Measurements from ENCODE around the gene HSH2D.

The HSH2D gene

DNA sequence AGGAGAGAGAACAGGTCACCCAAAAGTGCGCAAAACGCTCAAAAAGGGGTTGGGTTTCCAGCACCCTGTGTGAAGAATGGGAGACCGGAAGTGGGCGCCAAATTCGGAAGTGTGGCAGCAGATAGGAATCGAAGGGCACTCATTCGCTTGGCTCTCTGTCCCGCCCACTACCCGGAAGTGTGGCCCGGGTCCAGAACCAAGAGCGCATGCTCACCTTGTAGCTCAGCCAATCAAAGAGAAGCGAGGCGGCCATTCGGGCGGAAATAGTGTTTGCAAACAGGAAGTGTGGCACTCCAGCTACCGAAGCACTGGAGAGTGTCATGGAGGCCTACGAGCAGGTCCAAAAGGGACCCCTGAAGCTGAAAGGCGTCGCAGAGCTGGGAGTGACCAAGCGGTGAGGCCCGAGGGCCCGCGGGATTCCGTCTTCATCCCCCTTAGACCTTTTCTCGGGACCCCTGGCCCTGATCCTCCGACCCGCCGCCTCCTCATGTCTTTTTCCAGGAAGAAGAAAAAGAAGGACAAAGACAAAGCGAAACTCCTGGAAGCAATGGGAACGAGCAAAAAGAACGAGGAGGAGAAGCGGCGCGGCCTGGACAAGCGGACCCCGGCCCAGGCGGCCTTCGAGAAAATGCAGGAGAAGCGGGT is 41.8 kb downstream of the HSH2D start, which contains the start of gene FAM32A:
FAM32A (plus strand) TSS at position 288 of the 645 bp plus-strand sequence; CDS start at position 321, 33 bp downstream.
- peak; percentile 95 for DNase-seq (ENCODE audit: low read depth)
- peak within 1 kb of the TSS; percentile 99 for H3K4me3 ChIP-seq (ENCODE audit: low read depth, low read length)

GRCh38 chr19:16185768-16186123 is 42.3 kb downstream of the HSH2D start:
- no peak for DNase-seq (ENCODE audit: low read depth)
- H3K4me3 ChIP-seq (ENCODE audit: low read depth, low read length), result peak overlapping the region; percentile 99

DNA sequence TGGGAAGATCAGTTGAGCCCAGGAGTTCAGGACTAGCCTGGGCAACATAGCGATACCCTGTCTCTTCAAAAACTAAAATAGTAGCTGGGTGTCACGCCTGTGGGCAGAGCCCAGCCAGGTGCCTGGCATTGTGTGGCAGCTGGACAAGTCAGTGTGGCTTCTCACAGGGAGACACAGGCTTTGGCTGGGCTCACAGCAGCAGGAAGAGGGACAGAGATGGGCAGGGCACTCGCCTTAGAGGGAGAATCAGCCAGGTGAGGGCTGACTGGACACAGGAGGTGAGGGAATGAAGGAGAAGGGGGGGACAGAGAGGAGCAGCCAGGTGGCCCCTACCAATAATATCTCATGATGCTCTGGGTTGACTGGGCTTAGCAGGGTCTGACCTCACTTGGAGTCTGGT is 45.0 kb downstream of the HSH2D start:
- no peak overlapping the region for H3K4me3 ChIP-seq (ENCODE audit: low read depth, low read length)
- no peak for DNase-seq (ENCODE audit: low read depth)

GRCh38 chr19:16190198-16190597 is 46.7 kb downstream of the HSH2D start:
- no peak for DNase-seq (ENCODE audit: low read depth)
- no peak overlapping the region for H3K4me3 ChIP-seq (ENCODE audit: low read depth, low read length)

- no peak for DNase-seq (ENCODE audit: low read depth)
- no peak overlapping the region for H3K4me3 ChIP-seq (ENCODE audit: low read depth, low read length)
Measured at GRCh38 chr19:16190736-16191135, 47.3 kb downstream of the HSH2D start.

DNA sequence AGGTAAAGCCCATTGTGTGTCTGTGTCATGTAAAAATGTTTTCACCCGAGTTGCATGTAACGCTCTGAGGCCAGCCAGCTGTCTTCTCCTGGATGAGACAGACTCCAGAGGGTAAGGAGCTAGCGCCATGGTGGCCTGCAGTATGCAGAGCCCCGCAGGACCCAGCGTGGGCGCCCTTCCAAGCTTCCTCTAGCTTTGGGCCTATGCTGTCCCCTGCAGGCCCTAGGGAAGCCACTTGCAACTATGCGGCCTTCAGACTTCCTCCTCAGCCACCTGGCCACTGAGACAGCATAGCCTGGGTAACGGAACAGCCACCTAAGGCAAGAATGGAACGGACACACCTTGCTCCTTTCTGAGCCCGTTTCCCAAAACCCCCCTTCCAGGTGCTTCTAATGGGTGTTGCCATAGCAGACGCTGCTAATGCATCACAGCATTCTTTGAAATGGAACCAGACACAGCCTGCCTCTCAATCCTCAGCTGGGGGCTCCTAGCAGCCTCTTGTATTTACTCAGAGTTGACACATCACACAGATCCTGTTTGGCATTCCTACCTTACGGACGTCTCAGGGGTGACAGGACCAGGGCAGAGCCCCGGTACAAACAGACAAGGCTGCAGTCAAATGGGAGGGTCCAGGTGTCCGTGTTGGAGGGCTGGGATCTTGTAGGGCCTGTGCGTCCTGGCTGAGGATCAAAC is 47.9 kb downstream of the HSH2D start:
- no peak for DNase-seq (ENCODE audit: low read depth)

DNA sequence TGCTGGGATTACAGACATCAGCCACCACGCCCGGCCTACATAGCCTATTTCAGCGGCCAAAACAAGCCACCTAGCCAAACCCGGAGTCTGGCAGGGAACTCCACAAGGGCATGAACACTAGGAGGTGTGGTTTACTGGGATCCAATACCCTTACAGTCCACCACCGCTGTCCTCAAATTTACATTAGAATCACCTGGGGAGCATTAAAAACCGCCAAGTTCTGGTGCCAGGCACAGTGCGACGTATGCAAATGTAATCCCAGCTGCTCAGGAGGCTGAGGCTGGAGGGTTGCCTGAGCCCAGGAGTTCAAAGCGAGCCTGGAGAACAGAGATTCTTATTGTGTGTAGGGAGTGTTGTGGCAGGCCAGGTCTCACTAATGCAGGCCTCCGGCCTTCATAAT is 50.0 kb downstream of the HSH2D start:
- no peak overlapping the region for H3K4me3 ChIP-seq (ENCODE audit: low read depth, low read length)
- no peak for DNase-seq (ENCODE audit: low read depth)

More for the DNA sequence above, 47.9 kb downstream of the HSH2D start:
- H3K4me3 ChIP-seq (ENCODE audit: low read depth, low read length), result no peak overlapping the region

- H3K4me3 ChIP-seq (ENCODE audit: low read depth, low read length), result peak overlapping the region; percentile 99
- DNase-seq (ENCODE audit: low read depth), result peak; percentile 86
Measured at GRCh38 chr19:16197188-16197621, 53.7 kb downstream of the HSH2D start.

GRCh38 chr19:16197622-16198369 is 54.3 kb downstream of the HSH2D start, which contains the start of gene AP1M1:
AP1M1 (plus strand) TSS chr19:16197911; CDS start chr19:16198027, 116 bp downstream.
- DNase-seq (ENCODE audit: low read depth), result peak; percentile 80
- peak within 1 kb of the TSS; percentile 99 for H3K4me3 ChIP-seq (ENCODE audit: low read depth, low read length)

DNA sequence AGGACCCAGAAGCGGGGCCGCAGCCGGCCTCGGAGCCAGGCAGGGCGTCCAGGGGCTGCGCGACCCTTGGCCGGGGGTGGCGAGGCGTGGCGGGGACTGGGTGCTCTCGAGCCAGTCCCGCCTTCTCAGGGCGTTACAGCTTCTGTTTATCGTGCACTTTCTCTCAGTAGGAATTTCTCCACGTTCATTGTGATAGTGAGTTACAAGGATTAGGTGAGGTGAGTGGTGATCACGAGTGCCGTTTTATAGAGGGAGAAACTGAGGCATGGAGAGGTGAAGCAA is 54.8 kb downstream of the HSH2D start:
- peak overlapping the region; percentile 99 for H3K4me3 ChIP-seq (ENCODE audit: low read depth, low read length)
- DNase-seq (ENCODE audit: low read depth), result no peak

- no peak for DNase-seq (ENCODE audit: low read depth)
- H3K4me3 ChIP-seq (ENCODE audit: low read depth, low read length), result no peak overlapping the region
Measured at GRCh38 chr19:16199275-16199932, 55.9 kb downstream of the HSH2D start.

DNA sequence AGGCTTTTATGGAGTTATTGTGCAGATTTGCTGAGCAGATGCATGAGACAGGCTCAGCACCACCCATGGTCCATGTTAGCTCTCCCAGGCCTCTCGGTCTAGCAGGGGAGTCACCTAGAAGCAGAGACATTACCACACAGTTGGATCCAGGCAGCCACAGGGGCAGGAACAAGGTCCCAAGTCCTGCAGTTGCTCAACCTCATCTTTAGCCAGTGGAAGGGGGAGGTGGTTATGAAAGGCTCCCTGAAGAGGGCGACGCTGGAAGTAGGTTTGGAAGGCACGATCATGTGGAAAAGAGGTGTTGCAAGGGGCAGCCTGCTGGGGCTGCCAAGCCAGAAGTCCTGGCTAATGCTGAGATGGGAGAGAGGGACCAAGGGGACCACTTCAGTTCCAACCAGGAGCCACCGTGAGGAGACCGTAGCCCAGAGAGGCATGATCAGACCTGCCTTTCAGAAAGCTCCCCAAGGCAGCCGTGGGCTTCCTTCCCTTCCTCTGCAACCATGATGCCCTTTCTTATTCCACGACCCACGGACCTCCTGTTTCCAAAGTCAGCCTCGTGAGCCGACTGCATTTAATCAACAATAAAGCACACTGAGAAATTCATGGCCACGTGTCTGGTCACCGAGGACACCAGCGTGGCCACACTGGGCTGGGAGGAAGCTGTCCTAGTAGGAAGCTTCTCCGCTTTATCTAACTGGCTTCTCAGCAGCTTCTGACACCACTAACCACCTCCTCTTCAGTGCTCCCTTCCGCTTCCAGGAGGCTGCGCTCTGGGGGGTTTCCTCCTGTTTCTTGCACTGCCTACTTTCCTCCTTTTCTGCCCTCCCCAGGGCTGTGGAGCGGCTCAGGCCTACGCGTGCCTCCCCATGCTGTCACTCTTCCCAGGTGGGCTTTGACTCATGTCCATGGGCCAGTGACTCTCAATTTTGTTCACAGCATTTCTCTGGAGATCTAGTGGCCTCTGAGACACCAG is 56.8 kb downstream of the HSH2D start:
- no peak for DNase-seq (ENCODE audit: low read depth)
- H3K4me3 ChIP-seq (ENCODE audit: low read depth, low read length), result no peak overlapping the region

DNA sequence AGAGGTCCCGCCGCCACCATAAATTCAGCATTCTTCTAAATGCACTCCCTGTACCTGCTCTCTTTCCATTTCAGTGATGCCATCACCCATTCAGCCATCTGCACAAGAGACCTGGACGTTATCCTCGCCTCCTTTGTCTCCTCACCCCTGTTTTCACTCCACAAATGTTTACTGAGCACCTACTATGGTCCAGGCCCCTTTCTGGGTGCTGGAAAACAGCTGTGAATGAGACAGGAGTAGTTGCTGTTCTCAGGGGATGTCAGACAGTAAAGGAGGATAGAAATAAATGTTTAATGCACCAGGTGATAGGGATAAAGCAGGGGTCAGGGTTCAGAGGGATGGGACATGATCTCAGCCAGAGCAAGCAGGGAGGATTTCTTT is 57.5 kb downstream of the HSH2D start:
- no peak for DNase-seq (ENCODE audit: low read depth)
- H3K4me3 ChIP-seq (ENCODE audit: low read depth, low read length), result no peak overlapping the region

DNA sequence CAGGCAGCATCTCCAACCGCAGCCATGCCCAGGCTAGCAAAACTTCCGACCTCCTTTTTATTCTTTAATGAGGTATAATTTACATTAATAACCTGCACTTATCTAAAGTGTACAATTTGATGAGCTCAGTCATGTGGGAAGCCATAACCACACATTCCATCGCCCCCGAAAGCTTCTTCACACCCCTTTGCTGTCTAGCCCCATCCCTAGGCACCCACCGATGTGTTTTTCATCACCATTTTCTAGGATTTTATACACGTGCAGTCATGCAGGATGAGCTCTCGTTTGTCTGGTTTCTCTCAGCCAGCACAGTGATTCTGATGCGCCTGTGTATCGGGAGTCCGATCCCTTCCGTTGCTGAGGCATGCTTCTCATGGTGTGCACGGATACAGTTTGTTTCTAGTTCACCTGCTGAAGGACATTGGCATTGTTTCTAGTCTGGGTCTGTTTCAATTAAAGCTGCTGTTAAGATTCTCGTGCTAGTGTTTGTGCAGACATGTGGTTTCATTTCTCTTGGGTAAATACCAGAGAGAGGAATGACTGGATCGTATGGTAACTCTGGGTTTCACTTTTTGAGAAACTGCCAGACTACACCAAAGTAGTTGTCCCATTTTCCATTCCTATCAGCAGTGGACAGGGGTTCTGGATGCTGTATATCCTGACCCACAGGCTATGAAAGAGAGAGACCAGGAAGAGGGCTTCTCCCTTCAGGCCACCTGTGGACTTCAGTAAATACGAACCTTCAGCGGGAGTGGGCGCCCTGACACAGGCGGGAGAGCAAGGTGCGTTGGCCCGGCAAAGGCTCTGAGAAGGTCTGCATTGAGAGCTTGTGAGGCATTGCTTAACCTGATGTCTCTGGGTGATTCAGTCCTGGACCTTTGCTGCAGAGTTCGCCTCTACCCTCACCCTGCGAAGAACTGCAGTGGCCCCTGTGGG is 59.1 kb downstream of the HSH2D start:
- DNase-seq (ENCODE audit: low read depth), result no peak
- no peak overlapping the region for H3K4me3 ChIP-seq (ENCODE audit: low read depth, low read length)

DNA sequence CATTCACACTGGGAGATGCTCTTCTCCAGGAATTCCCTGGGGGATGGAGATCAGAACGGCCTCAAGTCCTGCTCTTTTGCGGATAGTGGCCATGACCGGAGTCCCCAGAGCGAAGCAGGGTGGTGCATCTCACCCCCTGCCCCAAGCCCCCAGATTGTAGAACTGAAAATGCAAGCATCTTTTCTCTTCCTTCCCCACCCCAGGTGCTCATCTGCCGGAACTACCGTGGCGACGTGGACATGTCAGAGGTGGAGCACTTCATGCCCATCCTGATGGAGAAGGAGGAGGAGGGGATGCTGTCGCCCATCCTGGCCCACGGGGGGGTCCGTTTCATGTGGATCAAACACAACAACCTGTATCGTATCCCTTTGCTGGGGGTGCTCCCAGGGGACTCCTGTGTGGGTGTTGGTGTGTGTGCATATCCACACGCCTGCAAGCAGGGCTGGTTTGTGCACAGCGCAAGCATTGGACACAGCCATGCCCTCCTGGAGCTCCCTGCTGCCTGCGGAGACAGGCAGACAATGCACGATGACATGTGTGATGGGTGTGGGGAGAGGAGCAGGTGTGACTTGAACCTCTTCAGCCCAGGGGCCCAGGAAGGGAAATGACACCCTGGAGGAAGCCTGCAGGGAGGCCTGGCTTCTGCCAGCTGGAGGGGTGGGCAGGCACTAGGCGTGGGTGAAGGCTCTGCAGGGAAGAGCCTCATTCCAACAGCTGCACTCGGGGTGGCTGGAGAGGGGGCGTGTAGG is 59.9 kb downstream of the HSH2D start:
- no peak for DNase-seq (ENCODE audit: low read depth)
- no peak overlapping the region for H3K4me3 ChIP-seq (ENCODE audit: low read depth, low read length)

DNA sequence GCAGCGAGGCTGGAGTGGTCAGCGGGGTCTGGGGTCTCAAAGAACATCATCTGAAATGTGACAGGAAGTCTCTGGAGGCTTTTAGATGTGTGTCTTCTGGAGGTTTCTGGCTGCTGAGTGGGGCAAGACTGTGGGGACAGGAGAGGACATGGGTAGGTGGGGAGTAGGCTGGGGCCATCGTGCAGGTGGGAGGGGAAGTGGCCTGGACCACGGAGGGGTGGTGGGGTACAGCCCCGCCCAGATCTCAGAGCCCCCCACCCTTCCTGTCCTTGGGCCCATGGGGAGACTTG is 60.5 kb downstream of the HSH2D start:
- H3K4me3 ChIP-seq (ENCODE audit: low read depth, low read length), result no peak overlapping the region
- no peak for DNase-seq (ENCODE audit: low read depth)

- no peak for DNase-seq (ENCODE audit: low read depth)
- H3K4me3 ChIP-seq (ENCODE audit: low read depth, low read length), result no peak overlapping the region
Measured at GRCh38 chr19:16205205-16206045, 61.9 kb downstream of the HSH2D start.

Measured in skeletal muscle cell (primary cell).